ENCODE measurements around the gene ZNRF1. TPM values are rescaled to one million over a fixed set of nuclear protein-coding genes. Genes with fewer than 3 reads are reported as not detected.
A peak's percentile ranks its signal among the peaks of the same experiment; 100 is the strongest.

Gene ZNRF1
- polyA plus RNA-seq, 2 of the 4 experiments (the other 2 are of a cell fraction), result 18.6 to 22.6 TPM

GRCh38 chr16:75106351-75107274 lies 107.8 kb downstream of the ZNRF1 start:
- Histone ChIP-seq H3K4me1 (peaks cover 37% of the 10 kb centered on the region), H3K27ac (0 out of 6 replicates have a peak overlapping the region, but pooled peaks of 1 of the 2 experiments have one; percentile 1), H3K4me2 (no peak overlapping the region), H3K4me3 (no peak overlapping the region), H3K9me3 (no peaks in the 10 kb centered on the region)
- FAIRE-seq (no peak), ATAC-seq (no peak), DNase-seq (ENCODE audit: low read depth in 1 of 2, low spot score in 1 of 2) (no peak)
- ChIA-PET CTCF (interaction anchor here (0.9 to 13.4 kb wide), 7 partner anchors 9 to 120 kb away, joined by 3 to 252 read pairs (median 6); partner anchors contain the start of gene ZNRF1), POLR2A (no interaction called here)
- no peak for TF ChIP-seq POLR2A (IDR thresholded peaks at IDR 0.05; ENCODE audit: low read length)
- no peak for TF ChIP-seq TP53 (CRISPR knock-in tag; IDR thresholded peaks at IDR 0.05)
- no peak for TF ChIP-seq CBX2 (IDR thresholded peaks at IDR 0.05; ENCODE audit: borderline replicate concordance, low read depth)
- TF ChIP-seq, protein P1, sequence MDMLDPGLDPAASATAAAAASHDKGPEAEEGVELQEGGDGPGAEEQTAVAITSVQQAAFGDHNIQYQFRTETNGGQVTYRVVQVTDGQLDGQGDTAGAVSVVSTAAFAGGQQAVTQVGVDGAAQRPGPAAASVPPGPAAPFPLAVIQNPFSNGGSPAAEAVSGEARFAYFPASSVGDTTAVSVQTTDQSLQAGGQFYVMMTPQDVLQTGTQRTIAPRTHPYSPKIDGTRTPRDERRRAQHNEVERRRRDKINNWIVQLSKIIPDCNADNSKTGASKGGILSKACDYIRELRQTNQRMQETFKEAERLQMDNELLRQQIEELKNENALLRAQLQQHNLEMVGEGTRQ (IDR thresholded peaks at IDR 0.05), result no peak
- TF ChIP-seq HOXB5 (CRISPR knock-in tag; IDR thresholded peaks at IDR 0.05), result no peak
- no peak for TF ChIP-seq PBX3 (IDR thresholded peaks at IDR 0.05)
- TF ChIP-seq RFX5 (IDR thresholded peaks at IDR 0.05), result no peak
- no peak for TF ChIP-seq SREBF2 (IDR thresholded peaks at IDR 0.05)
- TF ChIP-seq POLR2AphosphoS2 (conservative IDR thresholded peaks at IDR 0.05; ENCODE audit: low read length), result no peak
- TF ChIP-seq ZSCAN20 (CRISPR knock-in tag; IDR thresholded peaks at IDR 0.05), result no peak
- no peak for TF ChIP-seq GATA3 (IDR thresholded peaks at IDR 0.05; ENCODE audit: borderline replicate concordance)
- no peak for TF ChIP-seq ZC3H11A (IDR thresholded peaks at IDR 0.05)
- TF ChIP-seq ZFP36 (IDR thresholded peaks at IDR 0.05; ENCODE audit: borderline replicate concordance, partially characterized antibody), result no peak
- no peak for TF ChIP-seq HOXB13 (CRISPR knock-in tag; IDR thresholded peaks at IDR 0.05; ENCODE audit: low read depth)
- TF ChIP-seq SMC3 (IDR thresholded peaks at IDR 0.05), result no peak
- TF ChIP-seq RAD21 (conservative IDR thresholded peaks at IDR 0.05 in 1 of 2, IDR thresholded peaks at IDR 0.05 in 1 of 2), result no peak
- TF ChIP-seq HDAC2 (IDR thresholded peaks at IDR 0.05), result no peak
- no peak for TF ChIP-seq HES2 (IDR thresholded peaks at IDR 0.05)
- no peak for TF ChIP-seq RARB (CRISPR knock-in tag; IDR thresholded peaks at IDR 0.05)
- no peak for TF ChIP-seq ZNF302 (CRISPR knock-in tag; IDR thresholded peaks at IDR 0.05)
- WGBS (ENCODE audit: missing lambda C conversion rate), result 93% methylated on average over 19 of the region's 20 CpGs

DNA sequence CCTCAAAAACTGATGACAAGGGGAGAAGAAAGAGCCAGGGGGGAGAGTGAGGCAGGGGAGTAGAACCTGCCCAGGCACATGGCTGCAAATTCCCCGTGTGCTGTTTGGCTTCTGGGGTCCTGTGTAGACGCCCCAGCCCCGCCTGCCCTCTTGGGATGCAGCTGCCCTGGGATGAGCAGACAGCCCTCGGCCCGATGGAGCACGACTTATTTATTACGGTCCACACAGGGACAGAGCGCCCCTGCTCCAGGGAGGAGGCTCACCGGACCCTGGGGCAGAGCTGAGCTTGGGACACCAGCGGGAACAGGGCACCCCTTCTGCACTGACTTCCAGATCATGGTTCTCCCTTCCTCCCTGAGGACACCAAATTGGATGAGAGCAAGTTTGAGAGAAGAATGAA lies 108.7 kb downstream of the ZNRF1 start:
- no peaks in the 10 kb centered on the region for H3K9me3 ChIP-seq
- POLR2A ChIA-PET, result no interaction called here
- peaks cover 39% of the 10 kb centered on the region for H3K4me1 ChIP-seq
- TF ChIP-seq JUNB (IDR thresholded peaks at IDR 0.05), result no peak
- no peak for TF ChIP-seq CEBPB (IDR thresholded peaks at IDR 0.05)
- TF ChIP-seq, protein P1 (IDR thresholded peaks at IDR 0.05), result no peak
- WGBS (ENCODE audit: missing lambda C conversion rate), result 90% methylated on average over 10 of the region's 10 CpGs
- FAIRE-seq (no peak), DNase-seq (ENCODE audit: low read depth in 1 of 2, low spot score in 1 of 2) (no peak), ATAC-seq (no peak)
- peak overlapping the region in 1 of 2 experiments; percentile 90; a peak in 2 of 6 replicates for H3K27ac ChIP-seq
- H3K4me3 ChIP-seq, result no peak overlapping the region
- no peak overlapping the region for H3K4me2 ChIP-seq
- CTCF ChIA-PET, result interaction anchor here (0.9 to 13.4 kb wide), 4 partner anchors 28 to 120 kb away, joined by 3 to 252 read pairs (median 48); partner anchors contain the start of gene ZNRF1

Data from A549 (cell line).